Body of pancreas (tissue), 4 donors: ENCODE data around the gene SZRD1.

ENCODE experiments used
- CTCF ChIP-seq, 7 experiments: fragments of 450-650 bp in 4 of 7; fragments of 200-600 bp in 3 of 7; sonication (generic) in 3 of 7; IDR thresholded peaks; one replicate each; pipeline ENCODE4 v1.5.1; 2016 to 2019; ENCODE audit warnings: antibody characterized with exemption in 7 of 7
- POLR2A ChIP-seq, 3 donors: fragments of 450-650 bp; IDR thresholded peaks; one replicate each; pipeline ENCODE4 v1.6.1; 2016; ENCODE audit warnings: antibody characterized with exemption in 3 of 3, mild to moderate bottlenecking in 2 of 3

GRCh38 chr1:16383888-16384287, 16.8 kb downstream of the SZRD1 start:
- no peak for TF ChIP-seq CTCF (IDR thresholded peaks at IDR 0.05)
- TF ChIP-seq POLR2A (IDR thresholded peaks at IDR 0.05) = no peak
